Measurements from ENCODE around the gene THOP1. TPM values are rescaled to one million over a fixed set of nuclear protein-coding genes. Genes with fewer than 3 reads are reported as not detected.

Gene THOP1
- total RNA-seq, 4 donors from 2014 or later: 31.6 to 55.0 (median 41.4) TPM

DNA sequence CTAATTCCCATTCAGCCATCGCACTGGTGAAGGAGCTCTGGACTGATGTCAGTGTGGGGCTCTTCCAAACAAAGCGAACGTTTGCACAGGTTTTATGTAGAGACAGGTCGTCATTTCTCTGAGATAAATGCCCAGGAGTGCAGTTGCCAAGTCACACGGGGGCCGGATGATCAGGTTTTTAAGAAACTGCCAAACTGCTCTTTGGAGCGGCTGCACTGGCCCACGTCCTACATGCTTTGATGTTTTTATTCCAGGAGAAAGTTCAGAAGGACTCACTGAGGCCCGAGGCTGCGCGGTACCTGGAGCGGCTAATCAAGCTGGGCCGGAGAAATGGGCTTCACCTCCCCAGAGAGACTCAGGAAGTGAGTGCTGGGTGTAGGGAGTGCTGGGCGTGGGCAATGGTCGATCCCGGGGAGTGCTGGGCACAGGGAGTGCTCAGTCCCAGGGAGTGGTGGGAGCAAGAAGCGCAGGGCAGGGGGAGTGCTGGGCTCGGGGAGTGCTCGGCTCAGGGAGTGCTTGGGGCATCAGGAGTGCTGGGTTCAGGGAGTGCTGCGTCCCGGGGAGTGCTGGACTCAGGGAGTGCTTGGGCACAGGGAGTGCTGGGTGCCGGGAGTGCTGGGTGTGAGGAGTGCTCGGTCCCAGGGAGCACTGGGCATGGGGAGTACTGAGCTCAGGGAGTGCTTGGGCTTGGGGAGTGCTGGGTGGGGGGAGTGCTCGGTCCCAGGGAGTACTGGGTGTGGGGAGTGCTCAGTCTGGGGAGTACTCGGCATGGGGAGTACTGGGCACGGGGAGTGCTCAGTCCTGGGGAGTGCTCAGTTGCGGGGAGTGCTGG lies 10.7 kb downstream of the THOP1 start:
- no peak for DNase-seq (ENCODE audit: low spot score in 2 of 2)
- Histone ChIP-seq H3K27me3 (no peaks in the 10 kb centered on the region), H3K27ac (no peak overlapping the region), H3K9me3 (no peaks in the 10 kb centered on the region), H3K4me3 (no peak overlapping the region), H3K36me3 (peaks cover 37% of the 10 kb centered on the region), H3K4me1 (no peaks in the 10 kb centered on the region)
- 87% methylated on average over 25 of the region's 27 CpGs for WGBS
- TF ChIP-seq POLR2AphosphoS5 (IDR thresholded peaks at IDR 0.05) (no peak), EP300 (IDR thresholded peaks at IDR 0.05) (no peak), POLR2A (IDR thresholded peaks at IDR 0.05) (no peak), CTCF (IDR thresholded peaks at IDR 0.05) (no peak)

- no peaks in the 10 kb centered on the region for H3K9me3 ChIP-seq
- H3K4me1 ChIP-seq: no peaks in the 10 kb centered on the region
- WGBS: 97% methylated on average over 12 of the region's 23 CpGs
- TF ChIP-seq POLR2AphosphoS5 (IDR thresholded peaks at IDR 0.05): no peak
- no peak for TF ChIP-seq CTCF (IDR thresholded peaks at IDR 0.05)
- peaks cover 33% of the 10 kb centered on the region for H3K36me3 ChIP-seq
- H3K27ac ChIP-seq: no peak overlapping the region
- no peak for DNase-seq (ENCODE audit: low spot score in 2 of 2)
- no peaks in the 10 kb centered on the region for H3K27me3 ChIP-seq
- no peak overlapping the region for H3K4me3 ChIP-seq
These were observed 11.5 kb downstream of the THOP1 start for GRCh38 chr19:2796659-2797266.

- H3K9me3 ChIP-seq: no peaks in the 10 kb centered on the region
- no peaks in the 10 kb centered on the region for H3K4me1 ChIP-seq
- H3K27ac ChIP-seq: no peak overlapping the region
- TF ChIP-seq POLR2AphosphoS5 (IDR thresholded peaks at IDR 0.05) (no peak), CTCF (IDR thresholded peaks at IDR 0.05) (no peak), EP300 (IDR thresholded peaks at IDR 0.05) (no peak), POLR2A (IDR thresholded peaks at IDR 0.05) (no peak)
- no peaks in the 10 kb centered on the region for H3K27me3 ChIP-seq
- WGBS: 98% methylated on average over 7 of the region's 15 CpGs
- no peak overlapping the region for H3K4me3 ChIP-seq
- no peak for DNase-seq (ENCODE audit: low spot score in 2 of 2)
- peaks cover 33% of the 10 kb centered on the region for H3K36me3 ChIP-seq
These were observed 12.0 kb downstream of the THOP1 start for GRCh38 chr19:2797280-2797679.

- H3K4me1 ChIP-seq: no peaks in the 10 kb centered on the region
- H3K27me3 ChIP-seq: no peaks in the 10 kb centered on the region
- H3K9me3 ChIP-seq: no peaks in the 10 kb centered on the region
- TF ChIP-seq POLR2A (IDR thresholded peaks at IDR 0.05) (no peak), EP300 (IDR thresholded peaks at IDR 0.05) (no peak), CTCF (IDR thresholded peaks at IDR 0.05) (no peak)
- H3K36me3 ChIP-seq: peaks cover 38% of the 10 kb centered on the region
- no peak overlapping the region for H3K27ac ChIP-seq
- 95% methylated on average over 16 of the region's 16 CpGs for WGBS
- no peak overlapping the region for H3K4me3 ChIP-seq
- DNase-seq (ENCODE audit: low spot score in 2 of 2): no peak
These were observed 12.9 kb downstream of the THOP1 start for GRCh38 chr19:2798158-2798685.

DNA sequence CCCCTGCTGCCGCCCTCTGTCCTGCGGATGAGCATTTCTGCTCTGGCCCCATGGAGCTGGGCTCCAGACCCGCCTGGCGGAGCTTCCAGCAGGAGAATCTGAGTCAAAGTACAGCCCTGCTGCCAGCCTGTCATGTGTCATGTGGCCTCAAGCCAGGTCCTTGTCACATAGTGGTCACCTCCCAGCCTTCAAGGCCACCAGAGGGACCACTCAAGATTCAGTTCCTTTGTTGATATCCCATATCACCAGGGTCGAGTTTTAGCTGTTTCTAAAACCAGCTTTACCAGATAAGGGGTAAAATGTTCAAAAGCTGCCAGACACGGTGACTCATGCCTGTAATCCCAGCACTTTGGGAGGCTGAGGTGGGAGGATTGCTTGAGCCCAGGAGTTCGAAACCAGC lies 13.4 kb downstream of the THOP1 start:
- WGBS: 58% methylated on average over 2 of the region's 7 CpGs
- Histone ChIP-seq H3K27ac (no peak overlapping the region), H3K36me3 (peaks cover 40% of the 10 kb centered on the region), H3K4me1 (no peaks in the 10 kb centered on the region), H3K4me3 (no peak overlapping the region), H3K9me3 (no peaks in the 10 kb centered on the region), H3K27me3 (no peaks in the 10 kb centered on the region)
- no peak for DNase-seq (ENCODE audit: low spot score in 2 of 2)
- no peak for TF ChIP-seq EP300 (IDR thresholded peaks at IDR 0.05)
- TF ChIP-seq POLR2AphosphoS5 (IDR thresholded peaks at IDR 0.05): no peak
- TF ChIP-seq POLR2A (IDR thresholded peaks at IDR 0.05): no peak
- TF ChIP-seq CTCF (IDR thresholded peaks at IDR 0.05): no peak
